Gastroesophageal sphincter (tissue), 3 donors: ENCODE measurements around the gene CFAP410.

Experiments
- CTCF ChIP-seq, 4 experiments: fragments of 200-600 bp in 2 of 4; fragments of 450-650 bp in 2 of 4; sonication (generic) in 1 of 4; IDR thresholded peaks; one replicate each; pipeline ENCODE4 v1.5.1; 2017 to 2019; ENCODE audit warnings: antibody characterized with exemption in 4 of 4, mild to moderate bottlenecking in 2 of 4, moderate library complexity in 2 of 4
- EP300 ChIP-seq: sonication (generic); formaldehyde crosslinking; IDR thresholded peaks from one replicate; pipeline ENCODE4 v1.6.1; 2017; ENCODE audit warnings: antibody characterized with exemption, mild to moderate bottlenecking
- POLR2A ChIP-seq, 2 donors: fragments of 450-650 bp; IDR thresholded peaks; one replicate each; pipeline ENCODE4 v1.6.1; 2017; ENCODE audit warnings: antibody characterized with exemption in 2 of 2, mild to moderate bottlenecking in 2 of 2, moderate library complexity in 1 of 2
- POLR2AphosphoS5 ChIP-seq: sonication (generic); formaldehyde crosslinking; IDR thresholded peaks from one replicate; pipeline ENCODE4 v1.6.1; 2017; ENCODE audit warnings: antibody characterized with exemption

GRCh38 chr21:44304011-44304616 is 35.1 kb downstream of the CFAP410 start:
- TF ChIP-seq CTCF (IDR thresholded peaks at IDR 0.05): no peak
- no peak for TF ChIP-seq POLR2AphosphoS5
- no peak for TF ChIP-seq POLR2A (IDR thresholded peaks at IDR 0.05)
- no peak for TF ChIP-seq EP300
